CD14-positive monocyte (primary cell): Measurements from ENCODE around the gene ACOT9. TPM values are rescaled to one million over a fixed set of nuclear protein-coding genes. Genes with fewer than 3 reads are reported as not detected.

Source experiments
- DNase-seq, 3 donors: peaks; one replicate each; pipeline ENCODE4 v3.0.0-alpha.2; 2011 to 2022
- H2AFZ ChIP-seq: 2 replicates; pipeline ENCODE4 v1.6.0; 2012; ENCODE audit warnings: mild to moderate bottlenecking, low read depth, low read length, inconsistent platforms; ENCODE audit not compliant: insufficient read depth, poor library complexity, severe bottlenecking
- H3K27ac ChIP-seq, 2 donors: 1 replicate in 1 of 2; 2 replicates in 1 of 2; pipeline ENCODE4 v1.5.1; 2012 to 2013; ENCODE audit warnings: low read length in 2 of 2, control low read depth in 1 of 2, inconsistent platforms in 1 of 2, low read depth in 1 of 2, mild to moderate bottlenecking in 1 of 2
- H3K27me3 ChIP-seq, 2 donors: one replicate each; pipeline versions ENCODE4 v1.6.0 to v1.6.1; 2011 to 2013; ENCODE audit warnings: low read length in 2 of 2; ENCODE audit not compliant: control insufficient read depth in 2 of 2, insufficient read depth in 2 of 2
- H3K36me3 ChIP-seq, 2 donors: replicated peaks in 1 of 2; 1 replicate in 1 of 2; 2 replicates in 1 of 2; pipeline versions ENCODE4 v1.5.1 to v1.6.1; 2012 to 2013; ENCODE audit warnings: low read length in 2 of 2, control low read depth in 1 of 2, inconsistent platforms in 1 of 2, mild to moderate bottlenecking in 1 of 2; ENCODE audit not compliant: insufficient read depth in 2 of 2, control insufficient read depth in 1 of 2
- H3K4me1 ChIP-seq, 2 donors: 1 replicate in 1 of 2; 2 replicates in 1 of 2; pipeline versions ENCODE4 v1.5.1 to v1.6.1; 2012 to 2013; ENCODE audit warnings: low read length in 2 of 2, control low read depth in 1 of 2, inconsistent platforms in 1 of 2, mild to moderate bottlenecking in 1 of 2, moderate library complexity in 1 of 2; ENCODE audit not compliant: insufficient read depth in 2 of 2, control insufficient read depth in 1 of 2
- H3K4me2 ChIP-seq: replicated peaks from 2 replicates; pipeline ENCODE3; 2012; ENCODE audit warnings: low read length, moderate library complexity, mild to moderate bottlenecking; ENCODE audit not compliant: poor library complexity, severe bottlenecking; ENCODE audit errors: extremely low read depth
- H3K4me3 ChIP-seq, 3 experiments: fragments of 200-600 bp in 1 of 3; sonication (generic) in 1 of 3; replicated peaks in 1 of 3; 1 replicate in 2 of 3; 2 replicates in 1 of 3; pipeline ENCODE4 v1.5.1; 2011 to 2013; ENCODE audit warnings: low read length in 3 of 3, mild to moderate bottlenecking in 3 of 3, control low read depth in 2 of 3, low read depth in 2 of 3, inconsistent platforms in 1 of 3, moderate library complexity in 1 of 3
- H3K79me2 ChIP-seq: 2 replicates; pipeline ENCODE4 v1.6.0; 2012; ENCODE audit warnings: mild to moderate bottlenecking, control low read depth, inconsistent platforms, low read length, moderate library complexity; ENCODE audit not compliant: insufficient read depth
- H3K9ac ChIP-seq: 2 replicates; pipeline ENCODE4 v1.6.0; 2017; ENCODE audit warnings: low read length, mild to moderate bottlenecking; ENCODE audit not compliant: insufficient read depth, poor library complexity, severe bottlenecking
- H3K9me3 ChIP-seq, 2 donors: replicated peaks in 1 of 2; 1 replicate in 1 of 2; 2 replicates in 1 of 2; pipeline versions ENCODE4 v1.5.1 to v1.6.1; 2012 to 2013; ENCODE audit warnings: low read length in 2 of 2, control low read depth in 1 of 2; ENCODE audit not compliant: control insufficient read depth in 1 of 2, insufficient read depth in 1 of 2
- H4K20me1 ChIP-seq: 2 replicates; pipeline ENCODE4 v1.6.0; 2012; ENCODE audit warnings: mild to moderate bottlenecking, low read length, control low read depth, moderate library complexity; ENCODE audit not compliant: insufficient read depth
- H3K27ac Mint-ChIP-seq, 7 donors: one replicate each; pipeline ENCODE4 v1.8.0; 2020; ENCODE audit warnings: mild to moderate bottlenecking in 7 of 7, mixed read lengths in 7 of 7, moderate library complexity in 6 of 7, inconsistent platforms in 2 of 7
- H3K27me3 Mint-ChIP-seq, 3 donors: one replicate each; pipeline ENCODE4 v1.8.0; 2021 to 2022; ENCODE audit warnings: low read depth in 3 of 3, mild to moderate bottlenecking in 3 of 3, mixed read lengths in 3 of 3, moderate library complexity in 3 of 3, inconsistent platforms in 1 of 3
- H3K36me3 Mint-ChIP-seq, 2 donors: one replicate each; pipeline ENCODE4 v1.8.0; 2020; ENCODE audit warnings: mixed read lengths in 2 of 2, inconsistent platforms in 1 of 2, mild to moderate bottlenecking in 1 of 2
- H3K4me1 Mint-ChIP-seq: one replicate; pipeline ENCODE4 v1.8.0; 2020; ENCODE audit warnings: mild to moderate bottlenecking, mixed read lengths
- H3K4me3 Mint-ChIP-seq, 2 donors: one replicate each; pipeline ENCODE4 v1.8.0; 2020; ENCODE audit warnings: mild to moderate bottlenecking in 2 of 2, mixed read lengths in 2 of 2, moderate library complexity in 1 of 2
- H3K9me3 Mint-ChIP-seq, 7 donors: one replicate each; pipeline ENCODE4 v1.8.0; 2020 to 2022; ENCODE audit warnings: mixed read lengths in 7 of 7, mild to moderate bottlenecking in 6 of 7, moderate library complexity in 6 of 7, inconsistent platforms in 2 of 7
- CTCF ChIP-seq: fragments of 200-600 bp; IDR thresholded peaks from one replicate; pipeline ENCODE4 v1.8.0; 2022; ENCODE audit warnings: antibody characterized with exemption, mild to moderate bottlenecking
- WGBS: methylation state at CpG from one replicate; pipeline ENCODE4 v1.1.5; 2013; ENCODE audit warnings: missing lambda C conversion rate; ENCODE audit not compliant: insufficient coverage; 5-methylcytosine and 5-hydroxymethylcytosine counted together
- intact Hi-C, 2 donors: fragments of 100-400 bp; cut with micrococcal nuclease; formaldehyde crosslinking; loops; one replicate each; pipeline versions ENCODE4 v1.15.0 to v1.15.1; 2023
- polyA plus RNA-seq, 3 donors: library from polyadenylated mRNA; depleted of rRNA in 1 of 3; unstranded in 2 of 3; stranded (reverse) in 1 of 3; fragments of 300-500 nt in 2 of 3; fragments of >200 nt in 1 of 3; fragmentation: Illumina TruSeq in 2 of 3; gene quantifications; 1 replicate in 2 of 3; 2 replicates in 1 of 3; pipeline ENCODE4 v1.2.3, GENCODE V29; 2012 to 2021

ACOT9 gene
- polyA plus RNA-seq, 3 donors: 49.2 to 69.3 (median 51.8) TPM

DNA sequence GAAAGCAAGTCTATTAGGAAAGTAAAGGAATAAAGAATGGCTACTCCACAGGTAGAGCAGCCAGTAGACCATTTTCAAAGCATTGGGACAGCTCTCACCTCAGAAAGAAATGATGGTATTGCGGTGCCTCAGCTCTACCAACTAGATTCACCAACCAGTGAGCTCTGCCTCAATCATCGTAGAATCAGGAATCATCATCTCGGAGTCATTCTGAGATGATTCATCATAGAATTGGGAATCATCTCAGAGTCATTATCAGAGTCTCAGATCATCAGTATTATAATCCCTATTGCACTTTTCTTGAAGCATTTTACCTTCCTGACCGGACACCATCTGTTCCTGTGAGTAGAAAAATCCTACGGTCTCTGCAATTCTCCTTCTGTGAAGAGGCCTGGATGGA lies 22.4 kb upstream of the ACOT9 start:
- Mint-ChIP-seq H3K9me3 (peaks cover 0 to 20% (median 5%) of the 10 kb centered on the region in 7 donors), H3K4me1 (peaks cover 3% of the 10 kb centered on the region), H3K4me3 (no peak overlapping the region), H3K36me3 (no peaks in the 10 kb centered on the region), H3K27me3 (peaks cover 0 to 7% (median 1%) of the 10 kb centered on the region in 3 donors), H3K27ac (no peak overlapping the region)
- Histone ChIP-seq H3K79me2 (no peaks in the 10 kb centered on the region), H3K27me3 (no peaks in the 10 kb centered on the region), H3K9me3 (no peaks in the 10 kb centered on the region), H3K36me3 (no peaks in the 10 kb centered on the region), H3K4me2 (no peak overlapping the region), H4K20me1 (no peaks in the 10 kb centered on the region), H3K9ac (no peak overlapping the region), H2AFZ (no peak overlapping the region), H3K27ac (no peak overlapping the region), H3K4me1 (peaks cover 0 to 3% of the 10 kb centered on the region in 2 donors), H3K4me3 (no peak overlapping the region)
- no peak for DNase-seq
- WGBS: 93% methylated on average over 3 of the region's 5 CpGs
- no peak for TF ChIP-seq CTCF
- intact Hi-C loops: no loop called here

DNA sequence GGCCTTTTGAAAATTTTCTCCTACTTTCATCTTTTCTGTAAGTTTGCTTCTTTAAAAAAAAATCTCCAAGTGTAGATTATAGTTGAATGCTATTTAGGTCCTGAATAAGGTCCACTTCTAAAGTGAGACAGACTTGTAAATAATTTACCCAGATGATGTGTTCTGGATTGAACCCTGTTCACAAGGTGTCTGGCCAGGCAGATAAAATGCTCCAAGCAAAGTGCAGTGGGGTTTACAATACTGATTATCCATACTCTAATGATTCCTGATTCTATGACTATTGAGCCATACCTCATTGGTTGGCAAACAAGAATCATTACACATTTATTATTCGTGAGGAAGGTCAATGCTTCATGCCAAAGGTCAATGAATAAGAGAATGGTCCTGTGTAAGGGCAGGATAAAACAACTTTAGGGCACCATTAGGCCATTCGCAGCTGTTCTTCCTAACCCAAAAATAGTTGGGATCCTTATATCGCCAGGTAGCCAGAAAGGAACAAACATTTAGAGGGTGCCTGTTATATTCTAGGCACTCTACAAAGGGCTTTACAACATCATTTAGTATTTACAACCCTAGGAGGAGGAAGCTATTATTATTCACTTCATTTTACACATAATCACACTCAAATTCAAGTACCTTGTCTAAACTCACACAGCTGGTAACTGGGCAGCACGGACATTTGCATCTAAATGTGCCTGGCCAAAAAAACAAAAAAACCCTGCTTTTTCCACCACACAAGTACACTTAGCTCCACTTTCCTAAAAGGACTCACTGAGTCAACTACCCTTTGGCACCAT lies 21.3 kb upstream of the ACOT9 start:
- Histone ChIP-seq H3K9ac (no peak overlapping the region), H3K79me2 (no peaks in the 10 kb centered on the region), H3K4me3 (no peak overlapping the region), H4K20me1 (no peaks in the 10 kb centered on the region), H3K4me2 (no peak overlapping the region), H3K36me3 (no peaks in the 10 kb centered on the region), H3K27me3 (no peaks in the 10 kb centered on the region), H3K27ac (no peak overlapping the region), H2AFZ (no peak overlapping the region), H3K9me3 (no peaks in the 10 kb centered on the region), H3K4me1 (peaks cover 0 to 3% of the 10 kb centered on the region in 2 donors)
- Mint-ChIP-seq H3K4me3 (no peak overlapping the region), H3K9me3 (peaks cover 0 to 21% (median 5%) of the 10 kb centered on the region in 7 donors), H3K36me3 (no peaks in the 10 kb centered on the region), H3K4me1 (no peaks in the 10 kb centered on the region), H3K27me3 (peaks cover 0 to 6% (median 1%) of the 10 kb centered on the region in 3 donors), H3K27ac (no peak overlapping the region)
- DNase-seq: no peak
- intact Hi-C loops: no loop called here
- no peak for TF ChIP-seq CTCF
- 100% methylated on average over 1 of the region's 4 CpGs for WGBS
